ENCODE data around the gene METTL21A.
"Not testable (repeated sequence)": the region's sequence is repeated elsewhere in the genome, so short reads cannot be mapped to it uniquely, and the experiment has no call there.

METTL21A gene

DNA sequence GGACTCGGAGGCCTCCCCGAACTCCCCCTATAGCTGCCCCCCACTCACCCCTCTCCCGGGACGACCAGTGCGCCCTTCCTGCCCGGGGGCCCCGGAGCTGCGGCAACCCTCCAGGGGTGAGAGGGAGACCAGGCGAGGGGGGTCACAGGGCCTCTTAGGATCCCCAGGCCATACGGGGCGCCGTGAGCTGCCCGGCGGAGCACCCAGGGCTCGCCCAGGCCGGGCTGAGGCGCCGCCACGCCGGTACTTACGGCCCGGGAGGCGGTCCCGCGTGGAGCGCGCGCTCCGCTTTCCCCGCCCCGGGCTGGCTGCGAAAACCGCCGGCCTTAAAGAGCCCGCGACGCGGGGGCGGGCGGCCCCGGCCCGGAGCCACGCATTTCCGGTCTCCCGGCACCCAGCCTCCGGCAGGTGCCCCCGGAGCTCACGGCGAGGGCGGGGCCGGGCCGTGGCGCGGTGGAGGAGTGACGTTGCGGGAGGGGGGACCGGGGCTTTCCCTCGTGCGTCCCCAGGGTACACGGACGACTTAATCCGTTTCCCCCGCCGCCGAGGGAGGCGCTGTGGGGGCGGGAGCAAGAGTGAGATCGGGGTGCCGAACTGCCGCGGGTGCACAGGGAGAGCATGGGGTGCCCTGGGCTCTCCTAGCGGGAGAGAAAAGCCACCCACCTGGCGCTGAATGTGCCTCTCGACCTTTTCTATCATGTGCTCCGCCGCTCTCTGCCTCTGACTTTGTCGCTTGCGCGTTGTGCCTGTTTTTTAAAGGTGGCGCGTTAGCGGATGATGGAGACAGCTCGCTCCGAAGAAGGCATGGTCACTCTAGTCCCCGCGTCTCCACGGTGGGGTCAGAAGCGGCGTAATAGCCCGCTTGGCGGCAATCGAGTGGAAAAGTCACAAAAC lies at the start of gene METTL21A:
Gene METTL21A (minus strand): TSS at position 381 of the 894 bp plus-strand sequence. CDS start 1,019 bp downstream, outside the sequence.
- DNase-seq, result peak; percentile 73

- DNase-seq, result no peak
These were observed 49.6 kb upstream of the METTL21A start for GRCh38 chr2:207674826-207675225.

DNA sequence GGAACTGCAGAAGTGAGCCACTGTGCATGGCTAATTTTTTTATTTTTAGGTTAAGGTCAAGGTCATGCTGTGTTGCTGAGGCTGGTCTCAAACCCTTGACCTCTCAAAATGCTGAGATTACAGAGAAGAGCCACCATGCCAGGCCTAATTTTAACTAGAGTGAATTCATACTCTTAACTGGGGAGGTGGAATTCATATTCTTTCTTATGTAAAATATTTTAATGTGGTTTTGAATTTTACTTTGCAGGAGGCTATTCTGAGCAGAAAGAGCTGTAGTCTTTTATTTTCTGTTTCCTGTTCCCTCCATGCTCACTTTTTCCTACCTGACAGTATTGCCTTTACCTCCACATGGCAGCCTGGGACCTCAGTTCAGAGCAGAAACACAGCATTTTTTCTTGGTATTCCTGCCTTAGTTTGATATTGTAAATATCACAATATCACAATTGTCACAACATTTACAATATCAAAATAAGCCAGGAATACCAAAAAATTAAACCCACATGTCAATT lies 49.1 kb upstream of the METTL21A start:
- DNase-seq, result no peak

- DNase-seq, result no peak
These were observed 48.2 kb upstream of the METTL21A start for GRCh38 chr2:207673431-207673830.

DNA sequence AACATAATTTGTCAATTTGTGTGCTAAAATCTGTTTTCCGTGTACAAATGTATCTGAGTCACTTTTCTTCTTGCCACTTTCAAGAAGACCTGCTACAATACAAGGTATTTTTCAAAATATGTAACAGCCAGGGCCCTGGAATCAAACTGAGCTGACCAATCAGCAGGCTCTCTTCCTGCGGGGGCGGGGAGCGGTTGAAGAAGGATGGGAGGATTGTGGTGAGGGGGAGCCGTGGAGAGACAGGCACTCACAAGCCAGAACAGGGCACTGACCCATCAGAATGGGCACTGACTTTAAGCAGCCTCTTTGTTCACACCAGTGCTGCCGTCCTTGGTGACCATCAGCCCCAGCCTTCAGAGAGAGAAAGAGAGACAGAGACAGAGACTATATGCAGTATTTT lies 45.7 kb upstream of the METTL21A start:
- no peak for DNase-seq

GRCh38 chr2:207663870-207664545 lies 38.8 kb upstream of the METTL21A start:
- no peak for DNase-seq

DNA sequence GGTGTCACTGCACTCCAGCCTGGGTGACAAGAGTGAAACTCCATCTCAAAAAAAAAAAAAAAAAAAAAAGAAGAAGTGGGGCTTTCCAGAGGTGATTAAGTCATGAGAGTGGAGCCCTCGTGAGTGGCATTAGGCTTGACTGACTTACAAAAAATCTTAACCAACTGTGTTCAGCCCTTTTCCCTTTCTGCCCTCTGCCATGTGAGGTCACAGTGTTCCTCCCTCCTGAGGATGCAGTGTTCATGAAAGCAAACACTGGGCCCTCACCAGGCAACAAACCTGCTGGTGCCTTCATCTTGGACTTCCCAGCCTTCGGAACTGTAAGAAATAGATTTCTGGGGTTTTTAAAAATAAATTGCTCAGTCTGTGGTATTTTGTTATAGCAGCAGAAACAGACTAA lies 37.0 kb upstream of the METTL21A start:
- no peak for DNase-seq

DNA sequence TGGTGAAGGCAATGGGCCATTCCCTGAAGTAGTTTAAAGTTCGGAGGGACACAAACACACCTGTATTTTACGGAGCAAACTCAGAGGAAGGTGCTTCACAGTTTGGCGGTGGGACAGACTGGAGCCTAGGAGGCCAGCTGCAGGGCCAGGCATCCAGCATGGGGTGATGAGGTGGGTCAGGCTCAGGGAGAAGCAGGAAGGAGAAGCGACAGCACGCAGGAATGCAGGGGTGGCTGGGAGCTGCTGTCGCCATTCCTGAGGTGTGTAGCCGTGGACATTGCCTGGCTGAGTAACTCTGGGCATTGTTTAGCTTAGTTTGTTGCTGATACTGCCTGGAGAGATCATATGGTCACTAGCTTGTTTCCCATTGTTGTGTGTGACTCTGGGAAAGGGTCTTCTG lies 35.8 kb upstream of the METTL21A start:
- DNase-seq, result no peak

DNA sequence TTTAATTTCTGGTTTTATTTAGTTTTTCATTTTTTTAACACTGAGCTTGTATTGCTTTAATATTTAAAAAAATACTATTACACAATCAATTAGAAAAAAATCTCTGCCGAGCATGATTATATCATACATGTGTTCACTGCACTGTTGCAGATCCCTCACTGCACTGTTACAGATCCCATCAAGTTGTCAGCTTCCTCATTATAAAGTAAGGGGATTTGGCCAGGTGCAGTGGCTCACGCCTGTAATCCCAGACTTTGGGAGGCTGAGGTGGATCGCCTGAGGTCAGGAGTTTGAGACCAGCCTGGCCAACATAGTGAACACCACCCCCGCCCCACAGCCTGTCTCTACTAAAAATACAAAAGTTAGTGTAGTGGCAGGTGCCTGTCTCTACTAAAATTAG lies 33.0 kb upstream of the METTL21A start:
- no peak for DNase-seq

DNA sequence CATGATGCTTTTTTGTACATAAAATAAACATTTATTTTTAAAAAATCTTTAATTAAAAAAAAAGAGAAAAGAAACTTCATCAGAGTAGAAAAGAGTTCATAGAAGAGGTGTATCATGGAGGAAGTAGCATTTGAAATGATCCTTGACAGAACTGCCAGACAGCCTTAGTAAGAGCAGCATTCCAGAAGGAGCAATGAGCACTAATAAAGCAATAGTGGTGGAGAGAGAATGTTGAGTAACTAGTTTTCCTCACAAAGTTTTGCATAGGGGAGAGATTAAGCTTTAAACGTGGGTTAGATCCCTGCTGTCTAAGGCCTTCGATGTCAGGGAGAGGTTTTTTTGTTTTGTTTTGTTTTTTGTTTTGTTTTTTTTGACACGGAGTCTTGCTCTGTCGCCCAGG lies 29.8 kb upstream of the METTL21A start:
- no peak for DNase-seq

DNA sequence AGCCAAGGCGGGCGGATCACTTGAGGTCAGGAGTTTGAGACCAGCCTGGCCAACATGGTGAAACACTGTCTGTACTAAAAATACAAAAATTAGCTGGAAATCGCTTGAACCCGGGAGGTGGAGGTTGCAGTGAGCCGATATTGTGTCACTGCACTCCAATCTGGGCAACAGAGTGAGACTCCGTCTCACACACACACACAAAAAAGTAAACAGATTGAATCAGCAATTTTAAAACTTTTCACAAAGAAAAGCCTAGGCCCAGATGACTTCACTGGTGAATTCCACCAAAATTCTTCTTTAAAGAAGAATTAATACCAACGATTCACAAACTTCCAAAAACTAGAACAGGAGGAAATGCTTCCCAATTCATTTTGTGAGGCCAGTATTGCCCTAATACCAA lies 21.4 kb upstream of the METTL21A start:
- DNase-seq, result not testable (repeated sequence)

DNA sequence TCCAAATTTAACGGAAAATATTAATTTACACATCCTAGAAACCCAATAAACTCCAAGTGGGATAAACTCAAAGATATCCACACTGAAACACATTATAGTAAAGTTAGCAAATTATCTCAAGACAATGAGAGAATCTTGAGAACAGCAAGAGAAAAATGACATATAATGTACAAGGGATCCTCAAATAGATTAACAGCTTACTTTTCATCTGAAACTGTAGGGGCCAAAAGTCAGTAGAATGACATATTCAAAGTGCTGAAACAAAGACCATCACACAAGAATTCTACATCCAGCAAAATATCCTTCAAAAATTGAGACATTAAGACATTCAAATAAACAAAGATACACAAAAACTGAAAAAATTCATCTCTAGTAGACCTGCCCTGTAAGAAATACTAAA lies 18.7 kb upstream of the METTL21A start:
- no peak for DNase-seq

DNA sequence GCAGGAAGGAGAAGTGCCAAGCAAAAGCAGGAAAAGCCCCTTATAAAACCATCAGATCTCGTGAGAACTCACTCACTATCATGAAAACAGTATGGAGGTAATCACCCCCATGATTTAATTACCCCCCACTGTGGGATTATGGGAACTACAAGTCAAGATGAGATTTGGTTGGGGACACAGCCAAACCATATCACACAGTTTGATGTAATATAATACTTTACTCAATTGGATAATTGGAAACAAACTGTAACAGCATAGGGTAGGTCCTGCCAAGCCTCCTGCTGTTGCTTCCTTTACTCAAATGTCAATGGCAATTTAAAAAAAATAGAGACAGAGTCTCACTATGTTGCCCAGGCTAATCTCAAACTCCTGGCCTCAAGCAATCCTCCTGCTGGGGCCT lies 15.5 kb upstream of the METTL21A start:
- no peak for DNase-seq

DNA sequence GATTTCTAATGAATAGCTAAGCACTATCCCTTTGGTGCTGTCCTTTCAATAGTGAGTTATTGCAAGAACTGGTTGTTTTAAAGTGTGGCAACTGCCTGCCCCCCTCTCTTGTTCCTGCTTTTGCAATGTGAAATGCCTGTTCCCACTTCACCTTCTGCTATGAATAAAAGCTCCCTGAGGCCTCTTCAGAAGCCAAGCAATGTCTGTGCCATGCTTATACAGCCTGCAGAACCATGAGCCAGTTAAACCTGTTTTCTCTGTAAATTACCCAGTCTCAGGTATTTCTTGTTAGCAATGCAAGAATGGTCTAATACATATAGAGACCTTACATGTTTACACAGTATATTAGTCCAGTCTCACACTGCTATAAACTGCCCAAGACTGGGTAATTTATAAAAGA lies 15.0 kb upstream of the METTL21A start:
- no peak for DNase-seq

DNA sequence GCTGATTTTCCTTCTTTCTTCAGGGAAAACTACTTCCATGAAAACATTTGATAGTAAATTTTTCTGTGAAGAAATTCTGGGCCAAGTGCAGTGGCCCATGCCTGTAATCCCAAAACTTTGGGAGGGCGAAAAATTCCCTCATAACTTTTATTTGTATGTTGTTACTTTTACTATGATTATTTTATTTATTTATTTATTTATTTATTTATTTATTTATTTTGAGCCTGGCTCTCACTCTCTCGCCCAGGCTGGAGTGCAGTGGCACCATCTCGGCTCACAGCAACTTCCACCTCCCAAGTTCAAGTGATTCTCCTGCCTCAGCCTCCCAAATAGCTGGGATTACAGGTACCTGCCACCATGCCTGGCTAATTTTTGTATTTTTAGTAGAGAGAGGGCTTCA lies 14.1 kb upstream of the METTL21A start:
- DNase-seq, result not testable (repeated sequence)

GRCh38 chr2:207635468-207636200 lies 10.4 kb upstream of the METTL21A start:
- peak; percentile 75 for DNase-seq

DNA sequence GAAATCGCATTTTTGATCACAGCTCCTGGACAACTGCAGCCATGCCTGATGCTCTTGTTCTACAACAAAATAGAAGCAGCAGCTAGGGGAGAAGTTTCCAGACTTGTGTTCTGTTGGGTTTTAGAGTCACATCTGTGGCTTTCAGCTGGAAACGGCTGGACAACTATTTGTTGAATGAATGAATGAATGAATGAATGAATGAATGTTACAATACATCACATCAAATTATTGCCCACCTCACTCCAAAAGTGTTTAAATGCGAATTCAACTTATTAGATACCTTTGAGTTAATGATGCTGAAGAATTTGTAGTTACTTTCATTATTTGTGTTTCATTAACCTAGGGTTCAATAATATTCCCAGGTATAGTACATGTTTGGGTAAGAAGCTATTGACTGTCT lies 8.5 kb upstream of the METTL21A start:
- no peak for DNase-seq

GRCh38 chr2:207632575-207633493 lies 7.6 kb upstream of the METTL21A start:
- DNase-seq, result peak; percentile 80

GRCh38 chr2:207630491-207630890 lies 5.3 kb upstream of the METTL21A start:
- DNase-seq, result no peak

DNA sequence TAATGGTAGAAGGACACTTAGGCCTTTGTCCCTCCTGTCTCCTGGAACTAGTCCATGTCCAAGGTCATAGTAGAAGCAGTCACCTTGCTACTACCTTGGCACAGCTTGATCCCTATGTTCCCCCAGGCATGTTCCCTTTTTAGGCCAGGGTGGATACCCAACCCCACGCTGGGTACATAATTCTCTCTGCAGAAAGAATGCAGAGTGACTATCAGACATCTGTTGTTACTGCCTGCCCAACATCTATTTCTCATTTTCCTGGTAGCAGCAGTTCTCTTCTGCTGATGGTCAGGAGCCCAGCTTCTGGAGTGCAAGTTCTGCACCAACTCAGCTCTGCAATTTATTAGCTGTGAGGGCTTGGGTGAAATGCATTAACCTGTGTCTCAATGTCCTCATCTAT lies 4.4 kb upstream of the METTL21A start:
- no peak for DNase-seq

- DNase-seq, result peak; percentile 14
These were observed 795 bp downstream of the METTL21A start for GRCh38 chr2:207624185-207625013.

Measured in NCI-H226 (cell line).